Smooth muscle cell of the pulmonary artery (primary cell): ENCODE results near the gene M1AP. TPM values are rescaled to one million over a fixed set of nuclear protein-coding genes. Genes with fewer than 3 reads are reported as not detected.

Source experiments
- total RNA-seq: library from RNA; depleted of rRNA; stranded (reverse); fragments of >200 nt; gene quantifications from 2 replicates; pipeline ENCODE4 v1.2.3, GENCODE V29; 2014

The M1AP gene, protein sequence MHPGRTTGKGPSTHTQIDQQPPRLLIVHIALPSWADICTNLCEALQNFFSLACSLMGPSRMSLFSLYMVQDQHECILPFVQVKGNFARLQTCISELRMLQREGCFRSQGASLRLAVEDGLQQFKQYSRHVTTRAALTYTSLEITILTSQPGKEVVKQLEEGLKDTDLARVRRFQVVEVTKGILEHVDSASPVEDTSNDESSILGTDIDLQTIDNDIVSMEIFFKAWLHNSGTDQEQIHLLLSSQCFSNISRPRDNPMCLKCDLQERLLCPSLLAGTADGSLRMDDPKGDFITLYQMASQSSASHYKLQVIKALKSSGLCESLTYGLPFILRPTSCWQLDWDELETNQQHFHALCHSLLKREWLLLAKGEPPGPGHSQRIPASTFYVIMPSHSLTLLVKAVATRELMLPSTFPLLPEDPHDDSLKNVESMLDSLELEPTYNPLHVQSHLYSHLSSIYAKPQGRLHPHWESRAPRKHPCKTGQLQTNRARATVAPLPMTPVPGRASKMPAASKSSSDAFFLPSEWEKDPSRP
- total RNA-seq: 0.23 and 0.26 TPM in 2 replicates

DNA sequence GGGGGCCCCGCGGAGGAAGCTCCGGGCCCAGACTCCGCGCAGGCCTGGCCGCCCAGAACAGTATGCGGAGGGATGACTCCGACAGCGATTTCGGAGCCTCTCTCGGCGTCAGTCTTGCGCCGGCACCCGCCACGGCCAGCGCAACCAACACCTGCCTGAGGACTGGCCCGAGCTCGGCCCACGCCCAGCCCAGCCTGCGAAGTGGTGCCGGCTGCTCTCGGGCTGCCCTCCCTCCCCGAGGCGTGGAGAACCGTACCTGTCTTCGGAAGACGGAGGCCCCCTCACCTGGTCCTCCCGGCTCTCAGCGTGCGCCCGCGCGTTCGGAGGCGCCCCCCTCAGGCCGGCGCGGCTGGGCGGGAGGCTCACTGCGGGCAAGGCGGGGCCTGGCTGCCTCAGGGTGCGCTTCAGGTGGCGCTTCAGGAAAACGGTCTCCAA is at the start of gene M1AP:
TSS of gene M1AP (minus strand) at position 322 of the 435 bp plus-strand sequence. CDS start 8,055 bp downstream, outside the sequence.

DNA sequence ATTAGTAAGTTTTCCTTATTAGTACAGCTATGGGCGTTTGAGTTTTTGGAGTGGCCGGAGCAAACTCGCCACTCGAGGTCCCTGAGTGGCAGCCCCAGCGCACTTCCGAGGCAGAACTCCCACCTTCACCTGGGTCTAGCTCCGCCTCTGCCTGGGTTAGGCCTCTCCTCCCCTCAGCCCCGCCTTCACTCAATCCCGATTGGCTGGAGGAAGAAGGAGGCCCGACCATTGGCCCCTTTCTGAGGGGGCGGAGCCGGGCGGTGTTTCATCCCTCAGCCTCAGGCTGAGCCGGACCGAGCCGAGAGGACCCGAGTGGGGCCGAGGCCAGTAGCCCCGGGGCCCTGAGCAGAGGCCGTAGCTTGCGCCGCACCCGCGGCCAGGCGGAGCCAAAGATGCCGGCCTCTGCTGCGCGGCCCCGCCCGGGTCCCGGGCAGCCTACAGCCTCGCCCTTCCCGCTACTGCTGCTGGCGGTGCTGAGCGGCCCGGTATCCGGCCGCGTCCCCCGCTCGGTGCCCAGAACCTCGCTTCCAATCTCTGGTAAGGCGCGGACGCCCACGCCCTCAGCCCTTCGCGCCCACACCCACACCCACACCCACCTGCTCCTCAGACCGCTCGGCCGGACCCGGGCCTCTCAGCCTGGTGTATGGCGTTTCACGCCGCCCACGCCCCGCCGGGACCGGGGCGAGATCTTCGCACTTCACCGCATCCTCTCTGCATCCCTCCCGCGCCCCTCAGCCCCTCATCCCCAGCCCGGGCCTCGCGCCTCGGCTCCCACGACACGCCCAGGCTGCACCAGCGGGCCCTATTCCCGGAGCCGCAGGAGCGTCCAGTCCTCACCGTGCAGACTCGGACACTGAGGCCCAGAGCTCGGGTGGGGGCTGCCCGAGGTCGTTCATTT is 6.1 kb upstream of the M1AP start, which contains the start of gene SEMA4F:
TSS of gene SEMA4F (plus strand) at position 263 of the 898 bp plus-strand sequence. CDS start at position 393, 130 bp downstream.

DNA sequence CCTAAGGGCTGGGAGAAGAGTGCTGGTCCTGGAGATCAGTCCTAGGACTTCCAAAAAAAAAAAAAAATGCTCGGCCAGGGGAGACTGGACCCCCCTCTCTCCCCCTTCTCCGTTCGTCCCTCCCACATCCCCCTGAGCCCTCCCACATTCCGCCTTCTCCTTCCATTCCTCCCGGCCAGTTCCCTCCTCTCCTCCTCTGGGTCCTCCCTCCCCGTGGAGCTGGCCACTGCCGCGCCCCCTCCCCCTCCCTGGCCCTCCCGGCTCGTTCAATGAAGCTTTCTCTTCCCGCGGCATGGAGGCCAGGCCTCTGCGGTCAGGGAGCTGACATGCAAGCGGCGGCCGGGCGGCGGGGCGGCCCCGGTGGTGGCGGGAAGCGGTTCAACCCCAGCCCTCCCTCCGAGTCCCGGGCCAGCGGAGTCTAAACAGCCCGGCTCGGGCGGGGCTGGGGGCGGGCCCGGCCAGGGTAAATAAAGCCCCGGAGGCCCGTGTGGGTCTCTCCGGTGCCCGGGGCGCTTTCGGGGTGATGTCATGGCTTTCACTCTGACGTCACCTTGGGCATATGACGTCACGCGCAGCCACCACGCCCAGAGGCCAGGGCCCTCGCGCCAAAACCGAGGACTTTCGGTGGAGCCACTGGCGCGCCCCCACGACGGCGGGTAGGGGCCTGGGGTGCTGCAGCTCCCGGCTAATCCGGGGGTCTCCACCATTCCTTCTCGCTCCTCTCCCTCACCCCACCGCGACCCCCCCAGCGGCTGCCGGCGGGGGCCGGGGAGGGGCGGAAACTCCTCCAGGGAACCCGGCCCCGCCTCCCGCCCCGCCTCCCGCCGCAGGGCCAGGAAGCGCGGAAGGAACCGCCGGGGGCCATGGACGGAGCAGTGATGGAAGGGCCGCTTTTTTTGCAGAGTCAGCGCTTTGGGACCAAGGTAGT is 94.0 kb downstream of the M1AP start, which contains the start of the genes DOK1 and LOXL3:
TSS of gene DOK1 (plus strand) at position 829 of the 928 bp plus-strand sequence. CDS start at position 864, 35 bp downstream.
TSS of gene LOXL3 (minus strand) at position 51 of the 928 bp plus-strand sequence. CDS start 1,308 bp downstream, outside the sequence.

DNA sequence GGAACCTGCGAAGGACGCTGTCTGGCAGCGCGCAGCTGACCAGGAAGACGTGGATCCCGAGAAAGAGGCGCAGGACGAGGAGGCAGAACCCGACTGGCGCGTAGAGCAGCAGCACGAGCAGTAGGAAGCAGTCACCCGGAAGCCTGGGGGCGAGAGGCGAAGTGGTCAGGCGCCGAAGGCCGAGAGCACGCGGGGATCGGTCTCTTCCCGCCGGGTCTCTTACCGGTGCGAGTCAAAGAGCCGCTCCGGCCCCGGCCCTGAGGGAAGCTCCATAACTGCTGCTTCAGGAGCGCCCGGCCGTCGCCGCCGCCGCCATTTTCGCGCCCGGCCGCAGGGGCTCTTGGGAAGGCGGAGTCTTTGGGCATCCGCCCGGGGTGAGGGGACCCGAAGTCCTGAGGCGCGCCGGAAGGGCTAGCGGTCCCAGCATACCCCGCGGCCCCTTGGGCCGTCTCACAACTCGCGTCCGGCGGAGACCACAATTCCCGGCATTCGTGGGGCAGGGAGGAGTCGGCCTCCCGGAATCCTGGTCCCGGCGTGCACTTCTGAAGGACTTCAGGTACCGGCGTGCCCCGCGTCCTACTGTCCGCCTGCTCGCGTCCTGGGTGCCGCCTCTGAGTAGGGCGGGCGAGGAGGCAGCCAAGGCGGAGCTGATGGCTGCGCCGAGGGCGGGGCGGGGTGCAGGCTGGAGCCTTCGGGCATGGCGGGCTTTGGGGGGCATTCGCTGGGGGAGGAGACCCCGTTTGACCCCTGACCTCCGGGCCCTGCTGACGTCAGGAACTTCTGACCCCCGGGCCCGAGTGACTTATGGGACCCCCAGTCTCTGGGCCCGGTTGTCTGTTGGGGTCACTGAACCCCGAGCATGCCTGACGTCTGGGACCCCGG is 118.5 kb downstream of the M1AP start, which contains the start of the genes AUP1 and HTRA2:
TSS of gene AUP1 (minus strand) at position 350 of the 882 bp plus-strand sequence. CDS start at position 273, 77 bp downstream.
TSS of gene HTRA2 (plus strand) at position 577 of the 882 bp plus-strand sequence. CDS start at position 651, 74 bp downstream.

DNA sequence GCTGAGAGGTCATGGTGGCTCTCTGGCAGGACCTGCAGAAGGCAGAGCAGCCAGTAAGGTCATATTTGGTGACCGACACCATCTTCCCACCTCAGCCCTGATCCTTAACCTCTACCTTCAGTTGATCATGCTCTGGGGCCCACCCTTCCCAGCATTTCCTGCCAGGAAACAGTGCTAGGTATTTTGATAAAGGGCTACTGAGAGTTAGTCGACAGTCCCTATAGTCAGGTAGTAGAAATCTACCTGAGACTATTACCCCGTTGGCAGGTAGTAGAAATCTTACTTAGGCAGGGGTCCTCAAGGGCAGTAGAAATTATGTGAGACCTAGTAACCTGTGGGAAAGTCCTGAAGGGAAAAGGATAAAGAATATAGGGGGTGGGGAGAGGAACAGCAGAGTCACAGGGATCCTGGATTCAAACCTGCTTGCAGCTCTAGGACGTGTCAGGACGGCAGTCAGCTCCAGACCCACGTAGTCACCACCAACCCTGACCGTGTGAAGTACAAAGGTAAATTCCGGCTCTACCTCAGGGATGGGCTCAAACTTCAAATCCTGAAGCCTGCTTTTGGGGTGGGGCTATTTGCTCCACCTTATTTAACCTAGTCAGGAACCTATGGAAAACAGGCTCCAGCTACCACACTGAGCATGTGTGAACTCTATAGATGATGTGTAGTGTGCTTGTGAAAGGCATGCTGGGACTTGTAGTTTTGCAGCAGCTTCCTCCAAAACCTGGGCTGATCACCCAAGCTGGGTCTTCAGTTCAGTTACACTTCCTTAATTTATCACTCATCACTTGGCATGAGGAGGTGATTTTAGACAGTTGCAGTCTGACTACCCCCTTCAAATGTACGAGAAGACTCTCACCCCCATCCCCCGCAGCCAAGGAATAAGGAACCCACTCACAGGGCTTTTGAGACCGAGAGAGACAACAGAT is 122.1 kb downstream of the M1AP start, which contains the start of gene DQX1:
TSS of gene DQX1 (minus strand) at position 515 of the 932 bp plus-strand sequence. CDS start at position 13, 502 bp downstream.

DNA sequence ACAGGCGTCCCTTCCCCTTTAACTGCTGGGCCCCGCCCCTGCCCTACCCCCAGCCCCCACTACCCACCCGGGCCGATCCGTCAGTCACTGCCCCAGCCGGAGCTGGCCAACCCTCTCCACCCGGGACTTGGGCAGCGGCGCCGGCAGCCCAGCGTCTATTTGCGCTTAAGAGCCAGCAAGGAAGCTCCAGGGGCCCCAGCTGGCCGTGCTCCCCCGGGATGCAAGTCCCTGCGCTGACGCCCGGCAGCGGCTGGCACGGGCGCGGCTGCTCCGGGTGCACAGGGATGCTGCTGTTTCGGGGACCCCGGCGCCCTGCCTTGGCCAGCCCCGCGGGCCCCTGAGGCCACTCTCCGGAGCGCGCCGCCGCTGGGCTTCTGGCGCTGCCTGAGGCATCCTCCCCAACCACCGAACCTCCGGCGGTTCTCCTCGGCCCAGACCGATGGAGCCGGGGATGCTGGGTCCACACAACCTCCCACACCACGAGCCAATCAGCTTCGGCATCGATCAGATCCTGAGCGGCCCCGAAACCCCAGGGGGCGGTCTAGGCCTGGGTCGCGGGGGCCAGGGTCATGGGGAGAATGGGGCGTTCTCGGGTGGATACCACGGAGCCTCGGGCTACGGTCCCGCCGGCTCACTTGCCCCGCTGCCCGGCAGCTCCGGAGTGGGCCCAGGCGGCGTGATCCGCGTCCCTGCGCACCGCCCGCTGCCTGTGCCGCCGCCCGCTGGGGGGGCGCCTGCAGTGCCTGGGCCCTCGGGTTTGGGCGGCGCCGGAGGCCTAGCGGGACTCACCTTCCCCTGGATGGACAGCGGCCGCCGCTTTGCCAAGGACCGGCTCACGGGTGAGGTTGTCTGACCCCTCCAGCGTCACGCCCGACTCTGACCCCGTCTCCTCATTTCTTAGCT is 133.5 kb downstream of the M1AP start, which contains the start of gene TLX2:
TSS of gene TLX2 (plus strand) at position 83 of the 903 bp plus-strand sequence. CDS start at position 440, 357 bp downstream.

Other genes starting within 250 kb of the M1AP start
- gene C2orf81, start 226.7 kb downstream of the M1AP start, total RNA-seq: 1.2 and 3.5 TPM in 2 replicates
- gene WDR54, start 226.6 kb downstream of the M1AP start, total RNA-seq: 42.1 and 47.1 TPM in 2 replicates
- gene RTKN, start 206.4 kb downstream of the M1AP start, total RNA-seq: 16.3 and 23.5 TPM in 2 replicates
- 14.4 and 22.7 TPM in 2 replicates for gene INO80B, start 193.2 kb downstream of the M1AP start, total RNA-seq
- 62.6 and 67.7 TPM in 2 replicates for gene WBP1, start 189.9 kb downstream of the M1AP start, total RNA-seq
- 82.1 and 97.0 TPM in 2 replicates for gene MOGS, start 182.9 kb downstream of the M1AP start, total RNA-seq
- gene MRPL53, start 175.7 kb downstream of the M1AP start, total RNA-seq: 20.2 and 22.0 TPM in 2 replicates
- gene CCDC142, start 165.3 kb downstream of the M1AP start, total RNA-seq: 24.4 and 28.1 TPM in 2 replicates
- gene TTC31, start 165.2 kb downstream of the M1AP start, total RNA-seq: 12.1 and 13.0 TPM in 2 replicates
- 0.59 and 4.5 TPM in 2 replicates for gene LBX2, start 148.7 kb downstream of the M1AP start, total RNA-seq
- gene PCGF1, start 140.6 kb downstream of the M1AP start, total RNA-seq: 22.8 and 26.2 TPM in 2 replicates
- gene TLX2, start 133.9 kb downstream of the M1AP start, total RNA-seq: not detected in 2 replicates
- gene DQX1, start 122.1 kb downstream of the M1AP start, total RNA-seq: 0.07 TPM in 1 of 2 replicates, not detected in the other
- 68.9 and 96.9 TPM in 2 replicates for gene AUP1, start 118.6 kb downstream of the M1AP start, total RNA-seq
- 38.6 and 45.3 TPM in 2 replicates for gene HTRA2, start 118.4 kb downstream of the M1AP start, total RNA-seq
- 110 and 319 TPM in 2 replicates for gene LOXL3, start 94.4 kb downstream of the M1AP start, total RNA-seq
- 51.3 and 116 TPM in 2 replicates for gene DOK1, start 93.6 kb downstream of the M1AP start, total RNA-seq
- 19.7 and 20.4 TPM in 2 replicates for gene SEMA4F, start 5.9 kb upstream of the M1AP start, total RNA-seq
- 113 and 133 TPM in 2 replicates for gene HK2, start 185.8 kb upstream of the M1AP start, total RNA-seq